ENCODE results near the gene ZFHX2.
A peak's percentile ranks its signal among the peaks of the same experiment; 100 is the strongest.

ZFHX2 gene

DNA sequence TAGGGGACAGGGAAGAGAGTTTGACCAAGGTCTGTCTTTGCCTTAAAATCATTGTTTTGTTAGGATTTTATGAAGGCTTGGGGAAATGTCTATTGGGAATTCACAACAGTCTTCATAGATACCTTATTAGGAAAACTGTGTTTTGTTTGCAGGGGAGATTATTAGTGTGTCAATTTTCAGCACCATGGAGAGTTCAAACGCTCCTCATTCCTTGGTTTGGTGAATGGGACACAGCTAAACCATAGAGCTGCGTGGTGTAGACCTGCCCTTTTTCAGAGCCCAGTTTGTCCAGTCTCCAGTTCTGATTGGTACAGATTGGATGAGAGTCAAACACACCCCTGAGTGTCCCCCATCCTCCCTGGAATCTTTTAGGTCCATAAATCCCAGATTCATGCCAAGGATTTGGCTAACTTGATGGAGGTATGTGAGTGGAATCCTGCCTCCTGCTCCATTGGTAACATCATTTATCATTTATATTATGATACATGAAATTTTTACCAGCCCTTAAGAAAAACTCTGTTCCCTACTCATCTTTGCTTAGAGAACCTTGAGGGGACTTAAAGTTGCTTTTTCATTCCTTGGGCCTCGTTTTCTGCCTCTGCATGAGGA is 70.1 kb downstream of the ZFHX2 start:
- DNase-seq (ENCODE audit: low read depth in 3 of 3, low spot score in 1 of 3) = no peak

DNA sequence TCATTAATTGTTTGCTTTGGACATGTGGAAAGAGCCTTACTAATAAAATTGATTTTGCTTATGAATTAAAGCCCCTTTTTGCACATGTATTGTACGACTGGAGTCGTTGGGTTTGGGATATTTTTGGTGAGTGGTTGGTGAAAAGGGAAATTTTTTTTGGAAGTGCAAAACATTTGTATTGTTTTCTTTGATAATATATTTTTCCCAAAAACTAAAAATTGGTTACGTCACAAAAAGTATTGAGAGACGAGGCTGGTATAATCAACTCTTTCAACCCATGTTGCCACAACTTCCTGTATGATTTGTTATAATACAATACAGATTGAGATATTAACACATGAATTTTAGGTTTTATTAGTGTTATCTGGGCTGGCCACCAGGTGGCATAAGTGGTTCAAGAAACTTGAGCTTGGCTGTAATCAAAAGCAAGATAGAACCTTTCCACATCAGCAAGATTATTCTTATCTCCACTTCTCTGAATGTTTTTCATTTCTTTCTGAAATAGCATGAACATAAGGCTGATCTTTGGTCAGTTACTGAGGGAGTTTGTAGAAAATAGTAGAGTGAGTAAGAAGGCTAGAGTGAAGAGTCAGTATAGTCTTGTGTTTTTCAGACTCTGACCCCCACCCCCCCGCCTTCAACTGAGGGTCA is 73.3 kb downstream of the ZFHX2 start:
- DNase-seq (ENCODE audit: low read depth in 3 of 3, low spot score in 1 of 3) = peak; percentile 26 to 40 (median 28)

DNA sequence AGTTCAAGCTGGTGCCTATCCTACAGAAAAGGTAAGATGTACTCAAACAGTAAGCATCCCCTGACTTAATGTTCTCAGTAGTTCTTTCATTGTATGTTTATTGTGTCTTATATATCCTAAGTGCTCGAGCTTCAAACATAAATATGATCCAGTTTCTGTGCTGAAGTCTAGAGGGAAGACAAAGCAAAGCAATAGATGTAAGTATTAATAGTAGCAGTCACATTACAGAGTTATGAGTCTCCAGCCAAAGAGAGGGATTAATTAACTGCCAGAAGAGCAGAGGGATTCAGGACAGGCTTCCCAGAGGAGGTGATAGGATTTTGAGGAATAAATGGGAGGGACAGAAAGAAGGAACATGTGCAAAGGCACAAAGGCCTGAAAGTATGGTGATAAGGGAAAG is 80.6 kb downstream of the ZFHX2 start:
- DNase-seq (ENCODE audit: low read depth in 3 of 3, low spot score in 1 of 3) = no peak

Measured in stimulated activated CD4-positive, alpha-beta T cell treated with anti-CD3 and anti-CD28 coated beads, TNF-alpha, amount 100 ng/mL, for 1 hour (primary cell).